GM12892 (cell line): ENCODE measurements around the gene MED26.

Experiments
- POLR2A ChIP-seq: IDR thresholded peaks from 2 replicates; pipeline ENCODE4 v1.6.1; 2011; ENCODE audit warnings: low read depth, low read length, control low read depth
- POLR2AphosphoS5 ChIP-seq: IDR thresholded peaks from 2 replicates; pipeline ENCODE4 v1.6.1; 2011; ENCODE audit warnings: low read depth, low read length, control low read depth

DNA sequence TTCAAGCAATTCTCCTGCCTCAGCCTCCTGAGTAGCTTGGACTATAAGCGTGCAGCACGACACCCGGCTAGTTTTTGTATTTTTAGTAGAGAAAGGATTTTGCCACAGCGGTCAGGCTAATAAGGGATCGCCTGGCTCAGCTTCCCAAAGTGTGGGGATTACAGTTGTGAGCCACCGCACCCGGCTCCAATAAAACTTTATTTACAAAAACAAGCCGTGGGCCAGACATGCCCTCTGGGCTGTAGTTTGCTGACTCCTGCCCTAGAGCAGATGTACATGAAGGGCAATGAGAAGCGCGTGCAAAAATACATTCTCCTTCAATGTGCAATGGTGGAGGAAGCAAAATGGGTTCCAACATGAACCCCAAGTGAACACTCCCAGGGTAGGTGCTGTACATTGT is 13.7 kb upstream of the MED26 start:
- TF ChIP-seq POLR2A (no peak), POLR2AphosphoS5 (no peak)
